ENCODE results near the gene UTP3.
A peak's percentile ranks its signal among the peaks of the same experiment; 100 is the strongest.
"Not testable (repeated sequence)": the region's sequence is repeated elsewhere in the genome, so short reads cannot be mapped to it uniquely, and the experiment has no call there.

The UTP3 gene, protein sequence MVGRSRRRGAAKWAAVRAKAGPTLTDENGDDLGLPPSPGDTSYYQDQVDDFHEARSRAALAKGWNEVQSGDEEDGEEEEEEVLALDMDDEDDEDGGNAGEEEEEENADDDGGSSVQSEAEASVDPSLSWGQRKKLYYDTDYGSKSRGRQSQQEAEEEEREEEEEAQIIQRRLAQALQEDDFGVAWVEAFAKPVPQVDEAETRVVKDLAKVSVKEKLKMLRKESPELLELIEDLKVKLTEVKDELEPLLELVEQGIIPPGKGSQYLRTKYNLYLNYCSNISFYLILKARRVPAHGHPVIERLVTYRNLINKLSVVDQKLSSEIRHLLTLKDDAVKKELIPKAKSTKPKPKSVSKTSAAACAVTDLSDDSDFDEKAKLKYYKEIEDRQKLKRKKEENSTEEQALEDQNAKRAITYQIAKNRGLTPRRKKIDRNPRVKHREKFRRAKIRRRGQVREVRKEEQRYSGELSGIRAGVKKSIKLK

DNA sequence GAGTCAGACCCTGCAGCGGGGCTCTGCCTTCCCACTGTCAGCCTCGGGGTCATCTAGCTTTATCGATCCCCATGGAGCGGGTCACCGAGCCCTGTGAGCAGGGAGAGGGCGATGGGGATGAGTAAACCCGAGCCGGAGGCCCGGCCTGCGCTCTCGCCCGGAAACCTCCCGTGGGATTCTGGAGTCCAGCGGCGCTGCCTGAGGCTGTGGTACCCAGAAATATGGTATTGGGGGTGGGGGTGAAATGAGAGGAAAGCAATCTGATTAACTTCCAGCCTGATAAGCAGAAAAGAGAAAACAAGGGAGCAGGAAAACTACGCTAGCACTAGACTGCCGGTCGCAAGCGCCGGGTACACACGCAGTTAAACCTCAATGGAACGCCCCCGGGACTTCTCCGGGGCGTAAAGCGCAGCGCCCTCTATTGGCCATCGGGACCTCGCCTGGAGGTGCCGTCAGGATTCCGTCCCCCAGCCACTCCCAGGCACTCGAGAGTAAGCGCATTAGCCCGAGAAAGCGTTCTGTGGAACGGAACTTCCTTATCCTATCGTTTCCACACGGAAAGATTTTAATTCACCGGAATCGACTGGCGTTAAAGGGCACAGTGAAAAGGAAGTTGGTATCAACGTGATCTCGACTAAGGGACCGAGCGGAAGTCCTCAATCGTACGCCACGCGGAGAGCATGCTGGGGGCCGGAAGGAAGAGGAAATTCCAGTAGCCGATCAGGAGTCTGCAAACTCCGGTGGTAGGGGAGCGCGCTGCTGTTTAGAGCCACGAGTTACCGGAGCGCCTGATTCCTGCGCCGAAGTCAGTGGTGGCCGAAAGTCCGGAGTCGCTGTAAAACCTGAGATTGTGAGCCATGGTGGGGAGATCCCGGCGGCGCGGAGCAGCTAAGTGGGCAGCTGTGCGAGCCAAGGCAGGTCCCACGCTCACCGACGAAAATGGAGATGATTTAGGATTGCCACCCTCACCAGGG lies at the start of gene UTP3:
Gene UTP3 (plus strand): TSS at position 712 of the 974 bp plus-strand sequence. CDS start 146 bp downstream, at position 858.
- DNase-seq: peak; percentile 100

DNA sequence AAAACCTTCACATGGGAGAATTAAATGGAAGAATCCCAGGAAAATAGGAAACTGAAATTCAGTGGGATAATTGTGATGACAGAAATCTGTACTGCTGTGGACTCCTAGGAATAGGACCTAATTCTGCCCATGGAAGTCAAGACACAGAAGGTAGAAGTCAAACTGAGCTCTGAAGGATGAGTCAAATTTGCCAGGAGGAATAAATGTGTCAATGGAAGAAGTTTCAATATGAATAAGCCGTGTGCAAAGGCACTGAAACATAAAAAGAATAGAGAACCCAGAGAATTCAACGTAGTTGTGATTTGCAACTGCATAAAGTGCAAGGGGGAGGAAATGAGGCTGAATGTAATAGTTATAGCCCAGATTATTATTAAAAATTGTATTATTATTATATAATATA lies 48.1 kb upstream of the UTP3 start:
- no peak for DNase-seq

- not testable (repeated sequence) for DNase-seq
Measured at GRCh38 chr4:70650741-70651140, 37.6 kb upstream of the UTP3 start.

- peak; percentile 40 for DNase-seq
Measured at GRCh38 chr4:70651864-70652506, 36.3 kb upstream of the UTP3 start.

DNA sequence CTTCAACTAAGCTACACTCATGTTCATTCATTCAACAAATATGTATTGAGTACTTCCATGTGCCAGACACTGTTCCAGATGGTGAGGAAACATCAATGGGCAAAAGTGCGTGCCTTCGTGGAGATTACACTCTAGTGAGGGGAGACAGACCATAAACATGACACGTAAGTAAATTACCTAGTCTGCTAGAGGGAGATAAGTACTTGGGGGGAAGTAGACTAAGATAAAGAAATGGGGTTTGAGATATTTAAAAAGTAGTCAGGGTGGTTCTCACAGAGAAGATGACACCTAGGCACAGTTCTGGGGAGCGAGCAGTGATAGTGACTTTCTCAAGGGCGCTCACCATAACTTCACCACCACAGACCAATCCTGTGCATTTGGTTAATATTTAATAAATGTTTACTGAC lies 33.7 kb upstream of the UTP3 start:
- DNase-seq: peak; percentile 24

- DNase-seq: no peak
Measured at GRCh38 chr4:70657326-70657725, 31.0 kb upstream of the UTP3 start.

DNA sequence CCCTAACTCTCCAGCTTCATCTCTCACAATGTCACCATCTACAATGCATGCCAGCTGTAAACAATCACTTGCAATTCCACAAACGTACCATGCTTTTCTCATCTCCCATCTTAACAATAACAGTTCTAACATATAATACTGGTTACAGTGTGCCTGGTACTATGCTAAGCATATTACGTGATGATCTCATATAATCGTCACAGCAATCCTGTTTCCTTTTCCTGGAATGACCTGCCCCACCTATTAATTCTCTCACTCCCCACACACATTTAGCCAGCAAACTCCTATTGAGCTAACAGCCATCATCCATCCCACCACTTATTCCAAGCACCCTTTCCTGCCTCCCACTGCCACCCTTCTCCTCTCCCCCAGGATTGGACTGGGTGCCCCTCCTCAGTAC lies 29.9 kb upstream of the UTP3 start:
- no peak for DNase-seq

DNA sequence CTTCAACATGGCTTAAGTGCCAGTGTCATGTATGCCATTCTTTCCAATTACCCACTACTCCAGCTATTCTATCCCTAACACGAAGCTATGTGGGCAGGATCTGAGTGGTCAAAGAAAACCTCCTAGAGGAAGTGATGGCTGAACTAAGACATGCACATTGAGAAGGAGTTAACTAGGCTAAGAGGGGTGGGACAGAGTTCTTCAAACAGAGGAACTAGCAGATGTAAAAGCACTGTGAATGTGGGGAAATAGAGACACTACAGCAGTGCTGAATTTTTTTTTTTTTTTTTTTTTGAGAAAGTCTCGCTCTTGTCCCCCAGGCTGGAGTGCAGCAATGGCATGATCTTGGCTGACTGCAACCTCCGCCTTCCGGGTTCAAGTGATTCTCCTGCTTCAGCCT lies 28.2 kb upstream of the UTP3 start:
- no peak for DNase-seq

- not testable (repeated sequence) for DNase-seq
Measured at GRCh38 chr4:70661309-70661922, 26.9 kb upstream of the UTP3 start.

GRCh38 chr4:70666369-70666768 lies 22.0 kb upstream of the UTP3 start, which contains the start of gene JCHAIN:
Gene JCHAIN (minus strand): TSS chr4:70666508. CDS start chr4:70666490, 18 bp downstream.
- DNase-seq: peak; percentile 23

DNA sequence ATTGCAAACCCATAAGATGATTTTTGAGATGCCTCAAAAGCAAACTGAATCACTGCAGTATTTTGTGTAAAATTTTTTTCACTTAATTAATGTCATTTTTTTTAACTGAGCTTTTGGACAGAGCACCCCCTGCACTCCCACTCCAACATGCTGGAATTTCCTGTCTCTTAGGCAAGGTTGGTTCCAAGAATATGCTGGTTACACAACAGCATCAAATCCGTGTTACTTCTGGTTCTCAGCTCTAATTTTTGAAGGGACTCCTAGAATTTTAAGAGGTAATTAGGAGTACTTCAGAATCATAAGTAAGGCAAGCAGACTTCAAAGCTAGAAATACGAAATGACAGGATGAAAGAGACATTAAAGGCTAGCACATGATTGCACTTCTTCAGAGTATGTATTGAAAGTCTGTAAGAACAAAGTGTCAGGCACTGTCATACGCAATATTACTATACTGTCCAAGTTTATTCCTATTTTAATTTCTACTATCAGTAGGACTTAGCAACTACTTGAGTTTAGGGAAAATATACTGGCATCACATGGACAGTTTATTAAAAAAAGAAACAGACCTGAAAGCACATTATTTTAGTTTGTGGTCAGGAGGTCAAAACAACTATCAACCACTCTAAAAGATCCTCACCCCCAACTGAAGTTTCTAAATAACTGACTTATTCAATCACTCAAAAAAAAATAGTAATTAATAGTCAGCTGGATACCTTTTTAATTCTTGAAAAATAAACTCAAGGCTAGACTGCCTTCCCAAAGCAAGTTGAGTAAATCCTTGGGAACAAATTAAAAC lies 20.4 kb upstream of the UTP3 start:
- peak; percentile 67 for DNase-seq

DNA sequence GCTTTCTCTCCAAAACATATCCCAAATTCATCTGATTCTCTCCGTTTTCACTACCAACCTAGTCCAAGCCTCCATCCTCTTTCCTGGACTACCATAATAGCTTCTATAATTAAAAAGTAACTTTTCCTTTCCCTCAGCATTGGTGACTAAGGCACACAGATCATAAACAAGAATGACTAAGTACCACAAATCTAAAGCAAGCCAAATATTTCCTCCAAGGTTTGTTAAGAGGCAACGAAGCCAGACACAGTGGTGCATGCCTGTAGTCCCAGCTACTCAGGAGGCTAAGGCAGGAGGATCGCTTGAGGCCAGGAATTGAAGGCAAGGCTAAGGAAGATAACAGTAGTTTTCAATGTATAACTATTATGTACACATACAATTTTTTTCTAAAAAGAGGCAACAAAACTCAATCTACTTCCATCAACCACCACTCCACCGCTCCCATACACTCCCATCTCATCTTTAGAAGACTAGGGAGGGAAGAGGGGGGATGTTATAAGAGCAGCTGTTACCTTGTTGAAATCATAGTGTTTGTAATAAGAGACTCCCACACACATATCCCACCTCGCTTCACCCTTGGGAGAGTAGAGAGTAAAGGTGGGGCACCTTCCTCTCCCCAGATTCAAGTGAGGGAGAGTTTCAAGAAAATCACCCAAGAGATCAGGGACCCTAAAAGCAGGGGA lies 17.9 kb upstream of the UTP3 start:
- peak; percentile 69 for DNase-seq

- DNase-seq: no peak
Measured at GRCh38 chr4:70671091-70671490, 17.2 kb upstream of the UTP3 start.

DNA sequence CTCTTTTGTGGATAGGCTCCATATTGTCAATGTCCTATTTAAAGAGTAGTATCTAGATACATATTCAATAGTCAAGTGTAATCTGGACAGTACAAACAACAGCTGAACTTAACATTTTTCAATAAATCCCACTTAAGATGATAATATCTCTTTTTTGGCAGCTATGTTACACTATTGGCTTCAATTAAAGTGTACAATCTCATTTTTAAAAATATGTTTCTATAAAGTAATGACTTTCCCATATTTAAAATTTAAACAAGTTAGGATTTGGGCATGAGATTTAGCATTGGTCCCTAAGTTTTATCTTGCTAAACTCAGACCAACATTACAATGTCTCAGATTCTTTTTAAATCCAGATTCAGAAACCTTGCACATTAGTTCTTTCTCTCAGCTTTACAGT lies 14.1 kb upstream of the UTP3 start:
- no peak for DNase-seq

GRCh38 chr4:70674731-70675130 lies 13.6 kb upstream of the UTP3 start:
- no peak for DNase-seq

GRCh38 chr4:70676554-70677090 lies 11.7 kb upstream of the UTP3 start:
- DNase-seq: no peak

- no peak for DNase-seq
Measured at GRCh38 chr4:70678383-70678999, 9.8 kb upstream of the UTP3 start.

- no peak for DNase-seq
Measured at GRCh38 chr4:70680934-70681333, 7.4 kb upstream of the UTP3 start.

DNA sequence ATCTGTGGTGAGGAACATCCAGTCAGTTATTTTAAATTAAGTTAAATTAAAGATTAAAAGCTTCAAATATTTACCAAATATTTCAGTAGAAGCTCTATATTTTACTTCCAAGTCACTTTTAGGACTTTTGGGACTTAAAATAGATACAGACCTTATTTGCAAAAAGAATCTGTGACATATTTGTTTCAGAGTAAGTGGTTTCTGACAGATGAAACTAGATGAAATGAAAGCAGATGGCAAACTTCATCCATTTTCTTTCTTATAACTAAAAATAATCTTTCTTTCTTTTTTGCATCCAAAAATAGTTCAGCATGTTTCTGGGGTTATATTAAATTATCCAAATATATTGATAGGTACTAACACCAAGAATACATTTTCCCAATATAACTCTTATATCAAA lies 6.6 kb upstream of the UTP3 start:
- no peak for DNase-seq

DNA sequence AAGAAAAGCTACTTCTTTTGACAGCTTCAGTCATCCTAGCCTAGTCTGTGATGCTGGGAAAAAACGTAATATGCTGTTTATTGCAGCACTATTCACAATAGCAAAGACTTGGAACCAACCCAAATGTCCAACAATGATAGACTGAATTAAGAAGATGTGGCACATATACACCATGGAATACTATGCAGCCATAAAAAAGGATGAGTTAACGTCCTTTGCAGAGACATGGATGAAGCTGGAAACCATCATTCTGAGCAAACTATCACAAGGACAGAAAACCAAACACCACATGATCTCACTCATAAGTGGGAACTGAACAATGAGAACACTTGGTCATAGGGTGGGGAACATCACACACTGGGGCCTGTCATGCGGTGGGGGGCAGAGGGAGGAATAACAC lies 6.2 kb upstream of the UTP3 start:
- DNase-seq: not testable (repeated sequence)
